Lower leg skin (tissue), 4 donors: ENCODE results near the gene GOLGA1. TPM values are rescaled to one million over a fixed set of nuclear protein-coding genes. Genes with fewer than 3 reads are reported as not detected.

ENCODE experiments used
- DNase-seq, 2 donors: peaks; one replicate each; pipeline ENCODE4 v3.0.0-alpha.2; 2019; ENCODE audit warnings: low spot score in 2 of 2
- H3K4me3 ChIP-seq: fragments of 200-600 bp; sonication (generic); 2 replicates; pipeline ENCODE4 v1.5.1; 2017; ENCODE audit warnings: mild to moderate bottlenecking, low read depth; ENCODE audit not compliant: poor library complexity, severe bottlenecking
- CTCF ChIP-seq, 3 donors: fragments of 450-650 bp; IDR thresholded peaks; one replicate each; pipeline ENCODE4 v1.5.1; 2016; ENCODE audit warnings: antibody characterized with exemption in 3 of 3, mild to moderate bottlenecking in 3 of 3, moderate library complexity in 2 of 3
- POLR2A ChIP-seq, 2 donors: fragments of 450-650 bp; IDR thresholded peaks; one replicate each; pipeline ENCODE4 v1.6.1; 2016 to 2017; ENCODE audit warnings: antibody characterized with exemption in 2 of 2, mild to moderate bottlenecking in 1 of 2, moderate library complexity in 1 of 2
- WGBS, 2 donors: methylation state at CpG; one replicate each; pipeline ENCODE4 v1.1.5; 2018; 5-methylcytosine and 5-hydroxymethylcytosine counted together
- intact Hi-C: fragments of 100-400 bp; cut with DNase I; formaldehyde crosslinking; loops from one replicate; pipeline ENCODE4 v1.15.0; 2023; ENCODE audit warnings: low total_unique reads
- total RNA-seq, 4 donors: library from RNA; depleted of rRNA; stranded (reverse); fragments of >200 nt; gene quantifications; one replicate each; pipeline ENCODE4 v1.1.0, GENCODE V29; 2016

The GOLGA1 gene
- total RNA-seq, 4 donors from 2014 or later = 15.0 to 23.4 (median 18.0) TPM

- intact Hi-C loops = no loop called here
- H3K4me3 ChIP-seq = no peak overlapping the region
- no peak for DNase-seq
- WGBS, 2 donors = 86 to 89% methylated on average over 6 of the region's 6 CpGs
- TF ChIP-seq POLR2A (IDR thresholded peaks at IDR 0.05) (no peak), CTCF (IDR thresholded peaks at IDR 0.05) (no peak)
Measured at GRCh38 chr9:124878518-124878917, 62.4 kb downstream of the GOLGA1 start.

DNA sequence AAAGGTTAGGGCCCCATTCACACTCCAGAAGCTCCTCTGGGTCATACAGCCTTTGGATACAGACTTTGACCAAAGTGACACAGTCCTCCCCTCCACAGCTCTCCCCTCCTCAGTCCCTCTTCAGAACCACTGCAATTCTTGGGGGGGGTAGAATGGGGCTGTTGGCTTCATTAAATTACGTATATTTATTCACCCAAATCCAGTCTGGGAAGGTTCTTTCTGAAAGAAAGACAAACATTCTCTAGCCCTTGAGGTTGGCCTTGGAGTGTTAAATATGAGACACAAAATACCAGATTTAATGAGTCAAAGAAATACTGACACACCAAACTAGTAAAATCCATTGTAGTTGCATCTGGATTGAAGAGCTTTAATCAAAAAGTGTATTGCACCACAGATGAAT, 62.9 kb downstream of the GOLGA1 start:
- DNase-seq = no peak
- no peak overlapping the region for H3K4me3 ChIP-seq
- no peak for TF ChIP-seq CTCF (IDR thresholded peaks at IDR 0.05)
- no peak for TF ChIP-seq POLR2A (IDR thresholded peaks at IDR 0.05)
- WGBS, 2 donors = 86 to 88% methylated on average over 1 of the region's 1 CpG
- intact Hi-C loops = no loop called here

DNA sequence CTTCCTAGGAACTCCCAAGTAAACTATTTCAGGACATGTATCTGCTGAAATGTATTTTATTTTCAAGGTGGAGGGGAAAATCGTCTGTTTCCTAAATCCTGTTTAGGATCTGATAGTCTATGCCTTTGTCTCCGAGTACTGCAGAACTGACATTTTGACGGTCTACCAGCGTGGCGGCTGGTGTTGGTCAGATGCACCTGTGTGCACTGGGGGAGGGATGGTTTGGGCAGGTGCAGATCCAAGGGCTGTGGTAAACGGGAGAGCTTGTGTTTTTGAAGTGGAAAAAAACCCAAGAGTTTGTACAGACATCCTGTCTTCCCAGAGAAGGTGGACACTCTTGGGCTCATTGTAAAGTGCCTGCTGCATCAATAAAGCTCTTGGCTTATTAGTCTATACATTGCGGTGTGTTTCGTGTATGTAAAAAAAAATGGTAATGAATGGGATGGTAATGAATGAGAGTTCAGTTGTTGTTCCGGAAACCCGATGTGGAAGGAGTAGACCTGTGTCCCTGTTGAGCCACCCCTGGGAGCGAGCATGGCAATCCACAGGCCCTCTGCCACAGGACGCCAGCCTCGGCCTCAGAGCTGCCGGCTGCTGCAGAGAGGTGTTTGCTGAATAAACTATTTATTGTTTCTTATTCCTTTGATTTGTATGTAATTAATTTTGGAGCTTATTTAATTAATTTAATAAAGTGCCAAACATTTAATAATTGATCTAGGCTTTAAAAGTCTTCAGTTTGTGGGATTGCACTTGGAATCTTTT, 63.7 kb downstream of the GOLGA1 start:
- DNase-seq = no peak
- TF ChIP-seq POLR2A (IDR thresholded peaks at IDR 0.05) (no peak), CTCF (IDR thresholded peaks at IDR 0.05) (no peak)
- 81 to 84% methylated on average over 14 of the region's 14 CpGs for WGBS, 2 donors

DNA sequence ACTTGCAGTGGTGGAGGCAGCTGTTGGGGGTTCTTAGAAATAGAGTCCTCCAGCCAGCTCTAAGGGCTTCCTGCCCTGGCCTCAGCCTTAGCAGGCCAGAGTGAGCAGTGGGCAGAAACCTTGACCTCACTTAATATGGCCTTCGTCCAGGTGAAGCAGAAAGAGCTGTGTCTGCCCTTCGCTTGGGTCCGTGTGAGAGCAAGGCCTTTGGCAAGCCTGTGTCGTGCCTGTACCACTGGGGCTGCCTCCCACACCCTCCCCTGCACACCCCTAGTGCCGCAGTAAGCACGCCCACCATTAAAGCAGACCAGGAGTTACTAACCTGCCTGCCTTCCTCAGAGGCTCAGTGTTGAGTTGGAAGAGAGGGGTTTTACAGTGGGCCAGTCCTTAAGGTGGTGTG, 65.4 kb downstream of the GOLGA1 start:
- WGBS, 2 donors = 88 to 90% methylated on average over 6 of the region's 6 CpGs
- no peak for TF ChIP-seq CTCF (IDR thresholded peaks at IDR 0.05)
- TF ChIP-seq POLR2A (IDR thresholded peaks at IDR 0.05) = no peak
- DNase-seq = no peak
- intact Hi-C loops = no loop called here
- H3K4me3 ChIP-seq = no peak overlapping the region

More for the DNA sequence above, 63.7 kb downstream of the GOLGA1 start:
- intact Hi-C loops = no loop called here
- no peak overlapping the region for H3K4me3 ChIP-seq

GRCh38 chr9:124873664-124874063, 67.2 kb downstream of the GOLGA1 start:
- intact Hi-C loops = no loop called here
- H3K4me3 ChIP-seq = no peak overlapping the region
- 61 to 64% methylated on average over 14 of the region's 14 CpGs for WGBS, 2 donors
- DNase-seq = no peak
- no peak for TF ChIP-seq POLR2A (IDR thresholded peaks at IDR 0.05)

DNA sequence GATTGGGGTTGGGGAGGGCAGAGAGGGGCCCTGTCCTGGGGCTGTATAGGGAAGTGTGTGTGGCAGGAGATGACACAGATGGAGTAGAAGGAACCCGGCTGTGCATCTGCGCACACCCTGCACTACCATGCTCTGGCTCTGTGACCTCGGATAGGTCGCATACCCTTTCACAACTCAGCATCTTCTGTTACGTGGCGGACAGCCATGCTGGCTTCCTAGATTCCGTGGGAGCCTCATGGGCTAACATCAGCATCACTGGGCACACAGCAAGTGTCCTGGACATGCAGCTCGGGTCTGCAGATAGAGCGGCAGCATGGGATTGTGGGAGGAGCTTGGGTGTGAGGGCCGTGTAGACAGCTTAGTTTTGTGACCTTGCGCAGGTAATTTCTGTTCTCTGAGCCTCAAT, 69.7 kb downstream of the GOLGA1 start:
- intact Hi-C loops = no loop called here
- 64 to 81% methylated on average over 11 of the region's 11 CpGs for WGBS, 2 donors
- no peak overlapping the region for H3K4me3 ChIP-seq
- TF ChIP-seq CTCF (IDR thresholded peaks at IDR 0.05) (no peak), POLR2A (IDR thresholded peaks at IDR 0.05) (no peak)
- no peak for DNase-seq
